Loucy (cell line): ENCODE data around the gene MRPS6.

ENCODE experiments used
- H2AFZ ChIP-seq: fragments of 200-600 bp; sonication (generic); 2 replicates; pipeline ENCODE4 v1.6.0; 2016; ENCODE audit warnings: antibody characterized with exemption, mild to moderate bottlenecking, low read length, moderate library complexity
- H3F3A ChIP-seq: fragments of 200-600 bp; 2 replicates; pipeline ENCODE4 v1.6.0; 2016; ENCODE audit warnings: antibody characterized with exemption, low read depth, mild to moderate bottlenecking
- H3K27me3 ChIP-seq: fragments of 200-600 bp; sonication (generic); 2 replicates; pipeline ENCODE4 v1.6.1; 2014; ENCODE audit warnings: low read length, mild to moderate bottlenecking; ENCODE audit not compliant: insufficient read depth, poor library complexity, severe bottlenecking
- H3K36me3 ChIP-seq: fragments of 200-600 bp; sonication (generic); 2 replicates; pipeline ENCODE4 v1.6.1; 2016; ENCODE audit warnings: low read length; ENCODE audit not compliant: insufficient read depth
- H3K4me1 ChIP-seq: fragments of 200-600 bp; sonication (generic); 2 replicates; pipeline ENCODE4 v1.5.1; 2014; ENCODE audit warnings: low read length, mild to moderate bottlenecking; ENCODE audit not compliant: insufficient read depth, poor library complexity, severe bottlenecking
- H3K4me2 ChIP-seq: fragments of 200-600 bp; sonication (generic); 2 replicates; pipeline ENCODE4 v1.6.0; 2014; ENCODE audit warnings: antibody characterized with exemption, low read length, low read depth, mild to moderate bottlenecking; ENCODE audit not compliant: poor library complexity, severe bottlenecking
- H3K4me3 ChIP-seq: fragments of 200-600 bp; sonication (generic); 2 replicates; pipeline ENCODE4 v1.5.1; 2014; ENCODE audit warnings: low read length, mild to moderate bottlenecking, mixed read lengths; ENCODE audit not compliant: poor library complexity, severe bottlenecking
- H3K79me2 ChIP-seq: fragments of 200-600 bp; sonication (generic); 2 replicates; pipeline ENCODE4 v1.6.1; 2014; ENCODE audit warnings: low read length; ENCODE audit not compliant: insufficient read depth
- H3K9ac ChIP-seq: fragments of 200-600 bp; sonication (generic); 2 replicates; pipeline ENCODE4 v1.6.0; 2014; ENCODE audit warnings: mild to moderate bottlenecking, low read depth, low read length, moderate library complexity; ENCODE audit not compliant: poor library complexity, severe bottlenecking
- H3K9me2 ChIP-seq: fragments of 200-600 bp; sonication (generic); replicated peaks from 2 replicates; pipeline ENCODE4 v1.6.1; 2016; ENCODE audit warnings: low read depth, low read length, mixed read lengths
- H3K9me3 ChIP-seq: fragments of 200-600 bp; sonication (generic); 2 replicates; pipeline ENCODE4 v1.6.1; 2014; ENCODE audit warnings: mild to moderate bottlenecking, antibody characterized with exemption, low read length, low read depth; ENCODE audit not compliant: insufficient read depth
- H4K20me1 ChIP-seq: fragments of 200-600 bp; sonication (generic); 2 replicates; pipeline ENCODE4 v1.6.0; 2014; ENCODE audit warnings: antibody characterized with exemption, low read length, mild to moderate bottlenecking; ENCODE audit not compliant: insufficient read depth, poor library complexity, severe bottlenecking
- EZH2phosphoT487 ChIP-seq: fragments of 200-600 bp; IDR thresholded peaks from 2 replicates; pipeline ENCODE4 v1.6.1; 2018; ENCODE audit warnings: antibody characterized with exemption, mild to moderate bottlenecking, moderate library complexity, borderline replicate concordance
- TF ChIP-seq, protein P1 (sequence below): fragments of 200-600 bp; sonication (generic); conservative IDR thresholded peaks from 2 replicates; pipeline ENCODE4 v1.5.1; 2014; ENCODE audit warnings: mild to moderate bottlenecking, antibody characterized with exemption, low read length

MRPS6 gene

DNA sequence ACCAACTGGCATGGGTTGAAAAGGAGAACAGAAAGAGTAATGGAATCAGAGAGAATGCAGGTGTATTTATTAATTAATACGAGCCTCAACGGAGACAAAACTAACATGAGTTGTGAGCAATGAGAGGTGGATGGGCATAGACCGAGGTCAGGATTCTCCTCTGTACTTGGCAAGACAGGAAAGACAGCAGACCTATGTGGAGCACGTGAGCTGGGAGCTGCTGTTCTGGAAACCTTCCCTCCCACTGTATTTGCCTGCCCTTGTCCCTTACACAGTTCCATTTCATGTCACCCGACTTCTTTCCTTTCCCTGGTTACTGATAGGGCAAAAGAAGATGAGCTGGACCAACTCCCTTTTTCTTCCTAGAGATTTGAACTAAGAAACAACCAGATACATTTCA lies 110.9 kb downstream of the MRPS6 start:
- Histone ChIP-seq H2AFZ (no peak overlapping the region), H3K27me3 (no peaks in the 10 kb centered on the region), H3K9me3 (no peaks in the 10 kb centered on the region), H3K4me3 (no peak overlapping the region), H3K79me2 (no peaks in the 10 kb centered on the region), H3K9ac (no peak overlapping the region), H3K9me2 (no peaks in the 10 kb centered on the region), H4K20me1 (no peaks in the 10 kb centered on the region), H3K36me3 (no peaks in the 10 kb centered on the region), H3K4me1 (peaks cover 14% of the 10 kb centered on the region), H3F3A (no peaks in the 10 kb centered on the region), H3K4me2 (no peak overlapping the region)
- no peak for TF ChIP-seq EZH2phosphoT487
- TF ChIP-seq, protein P1, sequence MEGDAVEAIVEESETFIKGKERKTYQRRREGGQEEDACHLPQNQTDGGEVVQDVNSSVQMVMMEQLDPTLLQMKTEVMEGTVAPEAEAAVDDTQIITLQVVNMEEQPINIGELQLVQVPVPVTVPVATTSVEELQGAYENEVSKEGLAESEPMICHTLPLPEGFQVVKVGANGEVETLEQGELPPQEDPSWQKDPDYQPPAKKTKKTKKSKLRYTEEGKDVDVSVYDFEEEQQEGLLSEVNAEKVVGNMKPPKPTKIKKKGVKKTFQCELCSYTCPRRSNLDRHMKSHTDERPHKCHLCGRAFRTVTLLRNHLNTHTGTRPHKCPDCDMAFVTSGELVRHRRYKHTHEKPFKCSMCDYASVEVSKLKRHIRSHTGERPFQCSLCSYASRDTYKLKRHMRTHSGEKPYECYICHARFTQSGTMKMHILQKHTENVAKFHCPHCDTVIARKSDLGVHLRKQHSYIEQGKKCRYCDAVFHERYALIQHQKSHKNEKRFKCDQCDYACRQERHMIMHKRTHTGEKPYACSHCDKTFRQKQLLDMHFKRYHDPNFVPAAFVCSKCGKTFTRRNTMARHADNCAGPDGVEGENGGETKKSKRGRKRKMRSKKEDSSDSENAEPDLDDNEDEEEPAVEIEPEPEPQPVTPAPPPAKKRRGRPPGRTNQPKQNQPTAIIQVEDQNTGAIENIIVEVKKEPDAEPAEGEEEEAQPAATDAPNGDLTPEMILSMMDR = no peak

- Histone ChIP-seq H3K9me2 (no peaks in the 10 kb centered on the region), H3K9me3 (no peaks in the 10 kb centered on the region), H4K20me1 (no peaks in the 10 kb centered on the region), H3K27me3 (no peaks in the 10 kb centered on the region), H3K36me3 (no peaks in the 10 kb centered on the region), H3K79me2 (no peaks in the 10 kb centered on the region), H2AFZ (no peak overlapping the region), H3F3A (no peaks in the 10 kb centered on the region), H3K4me2 (no peak overlapping the region), H3K9ac (no peak overlapping the region), H3K4me1 (peaks cover 14% of the 10 kb centered on the region), H3K4me3 (no peak overlapping the region)
- TF ChIP-seq, protein P1 = no peak
- TF ChIP-seq EZH2phosphoT487 = no peak
Observed at GRCh38 chr21:34185026-34185750, 111.8 kb downstream of the MRPS6 start.

DNA sequence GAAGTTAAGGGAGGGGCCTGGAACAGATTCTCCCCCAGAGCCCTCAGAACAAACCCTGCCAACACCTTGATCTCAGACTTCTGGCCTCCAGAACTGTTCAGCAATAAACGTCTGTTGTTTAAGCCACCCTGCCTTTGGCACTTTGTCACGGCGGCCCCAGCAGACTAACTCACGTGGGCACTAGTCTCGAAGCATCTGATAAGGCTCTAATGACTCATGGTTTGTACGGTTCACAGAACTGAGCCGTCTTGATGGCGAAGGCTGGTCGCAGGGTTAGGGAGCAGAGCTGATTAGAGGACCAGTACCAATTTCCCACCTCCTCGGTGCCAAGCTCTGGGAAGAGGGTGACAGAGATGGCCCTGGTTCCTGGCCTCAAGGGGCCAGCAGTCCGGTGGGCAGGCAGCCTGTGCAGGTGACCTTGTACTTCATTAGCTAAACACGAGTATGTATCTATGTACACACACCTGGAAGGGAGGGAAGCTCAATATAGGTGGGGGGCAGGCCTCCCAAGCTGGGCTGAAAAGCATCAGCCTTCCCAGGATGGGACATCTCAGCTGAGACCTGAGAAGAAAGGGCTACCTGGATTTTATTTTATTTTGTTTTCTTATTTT lies 112.8 kb downstream of the MRPS6 start:
- Histone ChIP-seq H4K20me1 (no peaks in the 10 kb centered on the region), H3K79me2 (no peaks in the 10 kb centered on the region), H3K4me3 (no peak overlapping the region), H3K9me2 (no peaks in the 10 kb centered on the region), H3K9ac (no peak overlapping the region), H3K36me3 (no peaks in the 10 kb centered on the region), H3K9me3 (no peaks in the 10 kb centered on the region), H3F3A (no peaks in the 10 kb centered on the region), H3K4me2 (no peak overlapping the region), H3K27me3 (no peaks in the 10 kb centered on the region), H2AFZ (no peak overlapping the region), H3K4me1 (peaks cover 14% of the 10 kb centered on the region)
- TF ChIP-seq, protein P1 = no peak
- no peak for TF ChIP-seq EZH2phosphoT487
